ENCODE data around the gene VPS37D. TPM values are rescaled to one million over a fixed set of nuclear protein-coding genes. Genes with fewer than 3 reads are reported as not detected.

The VPS37D gene
- total RNA-seq, 1 experiment from 2014 or later = 8.7 TPM

GRCh38 chr7:73703757-73704639 lies 36.4 kb downstream of the VPS37D start:
- H3K27me3 ChIP-seq (replicated peaks; ENCODE audit: insufficient read depth, low read depth, low read length, poor library complexity) = no peaks in the 10 kb centered on the region
- no peak for TF ChIP-seq EZH2 (IDR thresholded peaks at IDR 0.05; ENCODE audit: borderline replicate concordance, low read depth, low read length, poor library complexity, severe bottlenecking)
- TF ChIP-seq CTCF (conservative IDR thresholded peaks at IDR 0.05; ENCODE audit: low read depth, low read length) = no peak
- H3K27ac ChIP-seq (ENCODE audit: low read depth, low read length, poor library complexity, severe bottlenecking) = peak overlapping the region; percentile 97
- peak overlapping the region; percentile 10 for H3K4me3 ChIP-seq (ENCODE audit: low read depth, low read length, poor library complexity, severe bottlenecking)
- H3K9me3 ChIP-seq (ENCODE audit: low read depth, low read length, poor library complexity, severe bottlenecking) = no peaks in the 10 kb centered on the region
- BruUV-seq (replicated peaks) = no TSS peak
- intact Hi-C loops (cut with micrococcal nuclease; ENCODE audit: unreplicated experiment) = loop anchor here (2.0 kb wide), 1 partner anchor 15 kb away; the partner anchor contains the start of gene STX1A
- ChIA-PET POLR2A (ENCODE audit: low non-redundant PET) (interaction anchor here (0.6 kb wide), 1 partner anchor 490 kb away, joined by 4 read pairs; no protein-coding TSS in a partner anchor), CTCF (interaction anchor here (0.6 to 1.5 kb wide), 4 partner anchors 12 to 146 kb away, joined by 4 to 7 read pairs (median 6); no protein-coding TSS in a partner anchor)
- DNase-seq (ENCODE audit: low spot score) = peak; percentile 93
- peaks cover 44% of the 10 kb centered on the region for H3K36me3 ChIP-seq (ENCODE audit: insufficient read depth, low read length, poor library complexity, severe bottlenecking)
- peaks cover 53% of the 10 kb centered on the region for H3K4me1 ChIP-seq (ENCODE audit: insufficient read depth, low read length, poor library complexity, severe bottlenecking)

GRCh38 chr7:73704640-73705550 lies 37.3 kb downstream of the VPS37D start:
- H3K27ac ChIP-seq (ENCODE audit: low read depth, low read length, poor library complexity, severe bottlenecking) = peak overlapping the region; percentile 97
- peaks cover 59% of the 10 kb centered on the region for H3K4me1 ChIP-seq (ENCODE audit: insufficient read depth, low read length, poor library complexity, severe bottlenecking)
- H3K36me3 ChIP-seq (ENCODE audit: insufficient read depth, low read length, poor library complexity, severe bottlenecking) = peaks cover 35% of the 10 kb centered on the region
- DNase-seq (ENCODE audit: low spot score) = peak; percentile 93
- intact Hi-C loops (cut with micrococcal nuclease; ENCODE audit: unreplicated experiment) = loop anchor here (2.0 kb wide), 1 partner anchor 14 kb away; the partner anchor contains the start of gene STX1A
- ChIA-PET POLR2A (ENCODE audit: low non-redundant PET) (no interaction called here), CTCF (interaction anchor here (0.6 to 3.0 kb wide), 6 partner anchors 11 to 145 kb away, joined by 4 to 9 read pairs (median 6); no protein-coding TSS in a partner anchor)
- no TSS peak for BruUV-seq (replicated peaks)
- H3K27me3 ChIP-seq (replicated peaks; ENCODE audit: insufficient read depth, low read depth, low read length, poor library complexity) = no peaks in the 10 kb centered on the region
- TF ChIP-seq EZH2 (IDR thresholded peaks at IDR 0.05; ENCODE audit: borderline replicate concordance, low read depth, low read length, poor library complexity, severe bottlenecking) (no peak), CTCF (conservative IDR thresholded peaks at IDR 0.05; ENCODE audit: low read depth, low read length) (no peak)
- H3K9me3 ChIP-seq (ENCODE audit: low read depth, low read length, poor library complexity, severe bottlenecking) = no peaks in the 10 kb centered on the region
- H3K4me3 ChIP-seq (ENCODE audit: low read depth, low read length, poor library complexity, severe bottlenecking) = peak overlapping the region; percentile 7

GRCh38 chr7:73705551-73705920 lies 37.9 kb downstream of the VPS37D start:
- no peak for DNase-seq (ENCODE audit: low spot score)
- no peak for TF ChIP-seq CTCF (conservative IDR thresholded peaks at IDR 0.05; ENCODE audit: low read depth, low read length)
- no peak for TF ChIP-seq EZH2 (IDR thresholded peaks at IDR 0.05; ENCODE audit: borderline replicate concordance, low read depth, low read length, poor library complexity, severe bottlenecking)
- Histone ChIP-seq H3K4me3 (ENCODE audit: low read depth, low read length, poor library complexity, severe bottlenecking) (no peak overlapping the region), H3K4me1 (ENCODE audit: insufficient read depth, low read length, poor library complexity, severe bottlenecking) (peaks cover 59% of the 10 kb centered on the region), H3K27ac (ENCODE audit: low read depth, low read length, poor library complexity, severe bottlenecking) (peak overlapping the region; percentile 97), H3K27me3 (replicated peaks; ENCODE audit: insufficient read depth, low read depth, low read length, poor library complexity) (no peaks in the 10 kb centered on the region), H3K36me3 (ENCODE audit: insufficient read depth, low read length, poor library complexity, severe bottlenecking) (peaks cover 29% of the 10 kb centered on the region), H3K9me3 (ENCODE audit: low read depth, low read length, poor library complexity, severe bottlenecking) (no peaks in the 10 kb centered on the region)
- no TSS peak for BruUV-seq (replicated peaks)
- ChIA-PET CTCF (interaction anchor here (0.6 to 3.0 kb wide), 3 partner anchors 10 to 29 kb away, joined by 4 to 9 read pairs (median 7); no protein-coding TSS in a partner anchor), POLR2A (ENCODE audit: low non-redundant PET) (no interaction called here)
- intact Hi-C loops (cut with micrococcal nuclease; ENCODE audit: unreplicated experiment) = loop anchor here (2.0 kb wide), 1 partner anchor 13 kb away; the partner anchor contains the start of gene STX1A
